HG03280 (cell line): ENCODE results near the gene DNLZ.
"Not testable (repeated sequence)": the region's sequence is repeated elsewhere in the genome, so short reads cannot be mapped to it uniquely, and the experiment has no call there.

Source experiments
- ATAC-seq: cut with Tn5 transposase; IDR thresholded peaks from one replicate; pipeline ENCODE4 v1.9.1; 2021; ENCODE audit warnings: mild to moderate bottlenecking, moderate library complexity; ENCODE audit not compliant: unreplicated experiment

The DNLZ gene

GRCh38 chr9:136320972-136321371 is 42.6 kb downstream of the DNLZ start:
- ATAC-seq = not testable (repeated sequence)

GRCh38 chr9:136319955-136320354 is 43.6 kb downstream of the DNLZ start:
- ATAC-seq = not testable (repeated sequence)

- ATAC-seq = not testable (repeated sequence)
Measured at GRCh38 chr9:136319244-136319643, 44.3 kb downstream of the DNLZ start.

GRCh38 chr9:136318776-136319241 is 44.7 kb downstream of the DNLZ start:
- no peak for ATAC-seq

GRCh38 chr9:136318111-136318775 is 45.3 kb downstream of the DNLZ start:
- ATAC-seq = no peak

- ATAC-seq = no peak
Measured at GRCh38 chr9:136317695-136318094, 45.8 kb downstream of the DNLZ start.

- ATAC-seq = no peak
Measured at GRCh38 chr9:136316896-136317676, 46.5 kb downstream of the DNLZ start.

- ATAC-seq = no peak
Measured at GRCh38 chr9:136316271-136316751, 47.2 kb downstream of the DNLZ start.

GRCh38 chr9:136314944-136315343 is 48.6 kb downstream of the DNLZ start:
- no peak for ATAC-seq

- ATAC-seq = no peak
Measured at GRCh38 chr9:136314056-136314416, 49.5 kb downstream of the DNLZ start.

- ATAC-seq = no peak
Measured at GRCh38 chr9:136313111-136314055, 50.2 kb downstream of the DNLZ start.

GRCh38 chr9:136312436-136312835 is 51.1 kb downstream of the DNLZ start:
- no peak for ATAC-seq

GRCh38 chr9:136312009-136312375 is 51.6 kb downstream of the DNLZ start:
- ATAC-seq = no peak

- no peak for ATAC-seq
Measured at GRCh38 chr9:136311051-136312008, 52.2 kb downstream of the DNLZ start.

GRCh38 chr9:136310273-136311030 is 53.1 kb downstream of the DNLZ start:
- no peak for ATAC-seq

- no peak for ATAC-seq
Measured at GRCh38 chr9:136309806-136310220, 53.7 kb downstream of the DNLZ start.
